T-helper 2 cell treated with Interferon-gamma antibody and Interleukin-4, amounts not matched to agents 5 μg/mL and 100 μg/mL, for 36 hours (primary cell): ENCODE data around the gene NFKB2.
A peak's percentile ranks its signal among the peaks of the same experiment; 100 is the strongest.

ENCODE experiments used
- DNase-seq: peaks from one replicate; pipeline ENCODE4 v3.0.0; 2021; ENCODE audit warnings: low spot score
- H3K27ac Mint-ChIP-seq: one replicate; pipeline ENCODE4 v1.8.0; 2021; ENCODE audit warnings: mild to moderate bottlenecking, mixed read lengths
- H3K27me3 Mint-ChIP-seq: one replicate; pipeline ENCODE4 v1.8.0; 2021; ENCODE audit warnings: low read depth, mixed read lengths
- H3K36me3 Mint-ChIP-seq: one replicate; pipeline ENCODE4 v1.8.0; 2021; ENCODE audit warnings: low read depth, mixed read lengths
- H3K4me1 Mint-ChIP-seq: one replicate; pipeline ENCODE4 v1.8.0; 2021; ENCODE audit warnings: low read depth, mixed read lengths
- H3K4me3 Mint-ChIP-seq: one replicate; pipeline ENCODE4 v1.8.0; 2022; ENCODE audit warnings: mild to moderate bottlenecking, moderate library complexity, mixed read lengths
- H3K9me3 Mint-ChIP-seq: one replicate; pipeline ENCODE4 v1.8.0; 2021; ENCODE audit warnings: mixed read lengths

The NFKB2 gene

GRCh38 chr10:102450374-102451104 is 55.0 kb downstream of the NFKB2 start:
- DNase-seq = peak; percentile 87

GRCh38 chr10:102451105-102451969 is 55.8 kb downstream of the NFKB2 start, which contains the start of gene C10orf95:
C10orf95 (minus strand) TSS chr10:102451543; CDS start chr10:102451093, 450 bp downstream.
- Mint-ChIP-seq H3K9me3 (no peaks in the 10 kb centered on the region), H3K27me3 (no peaks in the 10 kb centered on the region), H3K36me3 (peaks cover 10% of the 10 kb centered on the region), H3K27ac (peak within 1 kb of the TSS; percentile 41), H3K4me1 (peaks cover 22% of the 10 kb centered on the region), H3K4me3 (peak within 1 kb of the TSS; percentile 81)
- DNase-seq = no peak

More at GRCh38 chr10:102450374-102451104, 55.0 kb downstream of the NFKB2 start:
- Mint-ChIP-seq H3K36me3 (peaks cover 10% of the 10 kb centered on the region), H3K27ac (peak overlapping the region; percentile 86), H3K27me3 (no peaks in the 10 kb centered on the region), H3K4me3 (peak overlapping the region; percentile 92), H3K9me3 (no peaks in the 10 kb centered on the region), H3K4me1 (peaks cover 22% of the 10 kb centered on the region)
